Fibroblast of mammary gland (primary cell): ENCODE measurements around the gene ZNF322.

Experiments
- DNase-seq: peaks from one replicate; pipeline ENCODE4 v3.0.0-alpha.2; 2010; ENCODE audit warnings: low read depth
- H3K4me3 ChIP-seq: 2 replicates; pipeline ENCODE4 v1.5.1; 2011; ENCODE audit warnings: low read depth, mild to moderate bottlenecking, low read length, moderate library complexity; ENCODE audit not compliant: control insufficient read depth
- TF ChIP-seq, protein P1 (sequence below): conservative IDR thresholded peaks from 2 replicates; pipeline ENCODE4 v1.5.1; 2011; ENCODE audit warnings: low read depth, low read length, inconsistent platforms; ENCODE audit not compliant: control insufficient read depth, insufficient read depth

The ZNF322 gene

DNA sequence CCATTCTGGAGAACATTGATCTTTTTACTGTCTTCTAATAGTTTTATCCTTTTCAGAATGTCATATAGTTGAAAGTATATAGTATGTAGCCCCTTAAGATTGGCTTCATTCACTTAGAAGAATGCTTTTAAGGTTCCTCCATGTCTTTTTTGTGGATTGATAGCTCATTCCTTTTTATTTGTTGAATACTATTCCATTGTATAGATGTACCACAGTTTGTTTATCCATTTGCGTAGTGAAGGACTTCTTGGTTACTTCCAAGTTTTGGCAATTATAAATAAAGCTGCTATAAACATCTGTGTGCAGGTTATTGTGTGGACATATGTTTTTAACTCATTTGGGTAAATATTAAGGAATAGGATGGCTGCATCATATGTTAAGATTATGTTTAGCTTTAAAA lies 35.0 kb downstream of the ZNF322 start:
- no peak for DNase-seq
- no peak overlapping the region for H3K4me3 ChIP-seq
- TF ChIP-seq, protein P1, sequence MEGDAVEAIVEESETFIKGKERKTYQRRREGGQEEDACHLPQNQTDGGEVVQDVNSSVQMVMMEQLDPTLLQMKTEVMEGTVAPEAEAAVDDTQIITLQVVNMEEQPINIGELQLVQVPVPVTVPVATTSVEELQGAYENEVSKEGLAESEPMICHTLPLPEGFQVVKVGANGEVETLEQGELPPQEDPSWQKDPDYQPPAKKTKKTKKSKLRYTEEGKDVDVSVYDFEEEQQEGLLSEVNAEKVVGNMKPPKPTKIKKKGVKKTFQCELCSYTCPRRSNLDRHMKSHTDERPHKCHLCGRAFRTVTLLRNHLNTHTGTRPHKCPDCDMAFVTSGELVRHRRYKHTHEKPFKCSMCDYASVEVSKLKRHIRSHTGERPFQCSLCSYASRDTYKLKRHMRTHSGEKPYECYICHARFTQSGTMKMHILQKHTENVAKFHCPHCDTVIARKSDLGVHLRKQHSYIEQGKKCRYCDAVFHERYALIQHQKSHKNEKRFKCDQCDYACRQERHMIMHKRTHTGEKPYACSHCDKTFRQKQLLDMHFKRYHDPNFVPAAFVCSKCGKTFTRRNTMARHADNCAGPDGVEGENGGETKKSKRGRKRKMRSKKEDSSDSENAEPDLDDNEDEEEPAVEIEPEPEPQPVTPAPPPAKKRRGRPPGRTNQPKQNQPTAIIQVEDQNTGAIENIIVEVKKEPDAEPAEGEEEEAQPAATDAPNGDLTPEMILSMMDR: no peak

DNA sequence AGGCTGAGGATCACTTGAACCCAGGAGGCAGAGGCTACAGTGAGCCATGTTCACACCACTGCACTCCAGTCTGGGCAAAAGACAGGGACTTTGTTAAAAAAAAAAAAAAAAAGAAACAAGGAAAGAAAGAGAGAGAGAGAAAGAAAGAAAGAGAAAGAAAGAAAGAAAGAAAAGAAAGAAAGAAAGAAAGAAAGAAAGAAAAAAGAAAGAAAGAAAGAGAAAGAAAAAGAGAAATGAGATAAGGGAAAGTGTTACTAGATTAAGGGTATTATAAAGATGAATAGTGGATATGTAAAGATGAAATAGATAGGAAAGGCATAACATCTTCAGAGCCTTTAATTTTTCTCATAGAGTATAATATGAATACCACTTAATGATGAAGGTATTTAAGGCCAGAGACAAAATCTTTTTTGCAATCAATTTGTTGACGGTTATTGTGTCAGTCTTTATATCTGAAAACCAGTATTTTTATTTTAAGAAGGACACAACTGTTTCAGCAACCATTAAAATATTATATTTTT lies 36.1 kb downstream of the ZNF322 start:
- DNase-seq: no peak
- no peak overlapping the region for H3K4me3 ChIP-seq
- TF ChIP-seq, protein P1: no peak

DNA sequence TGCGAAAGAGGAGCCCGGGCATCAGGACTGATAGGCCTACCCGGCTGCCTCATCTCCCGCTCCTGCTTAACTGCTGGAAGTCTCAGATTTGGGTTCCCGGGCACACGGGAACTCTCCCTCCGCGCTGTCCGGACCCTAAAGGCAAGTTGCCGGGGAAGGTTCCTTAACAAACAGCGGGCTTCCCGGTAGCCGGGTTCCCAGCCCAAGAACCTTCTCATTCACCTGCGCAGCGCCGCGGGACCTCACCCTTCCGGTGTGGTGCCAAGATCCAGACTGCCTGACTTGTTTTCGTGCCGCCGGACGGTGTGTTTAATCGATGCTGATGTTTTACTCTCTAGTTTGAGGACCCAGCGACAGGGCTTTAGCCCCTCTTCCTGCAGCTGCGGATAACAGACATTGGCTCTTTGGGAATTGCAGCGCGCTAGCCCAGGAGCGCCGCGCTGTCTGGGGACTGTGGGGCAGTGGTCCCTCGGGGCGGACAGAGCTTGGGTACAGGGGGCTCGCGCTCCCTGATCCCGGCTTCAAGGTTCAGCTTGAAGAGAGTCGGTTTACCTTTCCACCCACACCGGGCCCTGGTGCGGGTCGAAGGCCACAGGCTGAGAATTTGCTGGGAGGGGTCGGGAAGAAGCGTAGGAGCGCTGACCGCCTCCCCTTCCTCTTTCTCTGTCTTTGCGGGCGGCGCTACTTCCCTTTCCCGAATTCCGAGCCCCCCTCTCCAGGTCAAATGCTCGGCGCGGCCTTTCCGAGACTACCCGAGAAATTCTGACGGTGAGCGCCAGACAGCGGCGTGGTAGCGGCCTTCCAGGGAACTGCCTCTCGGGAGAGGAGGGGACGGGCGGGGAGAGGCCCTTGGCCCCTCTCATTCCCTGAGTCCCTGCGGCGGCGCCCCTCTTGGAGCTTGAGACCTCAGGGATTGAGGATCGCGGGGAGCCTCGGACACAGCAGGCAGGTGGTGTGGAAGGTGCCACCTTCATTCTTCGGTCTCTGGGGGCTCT lies 45.6 kb downstream of the ZNF322 start:
- H3K4me3 ChIP-seq: no peak overlapping the region
- no peak for DNase-seq
- TF ChIP-seq, protein P1: no peak

DNA sequence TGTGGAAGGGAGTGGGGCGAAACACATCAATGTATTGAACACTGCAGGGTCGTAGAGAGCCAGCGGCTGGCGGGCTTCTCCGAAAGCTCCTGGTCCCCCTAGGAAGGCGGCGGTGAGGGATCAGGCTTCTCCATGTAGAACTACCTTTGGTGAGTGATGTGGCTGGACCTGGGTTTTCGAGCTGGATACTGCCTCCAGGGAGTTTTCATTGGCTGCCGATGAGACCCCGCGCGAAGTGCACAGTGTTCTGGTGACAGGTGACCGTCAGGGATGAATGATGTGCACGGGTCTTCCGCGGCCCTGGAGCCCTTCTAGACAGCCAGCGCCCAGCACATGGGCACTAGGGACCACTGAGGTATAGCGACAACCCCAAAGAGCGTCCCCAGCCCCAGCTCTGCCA lies 46.3 kb downstream of the ZNF322 start:
- no peak for DNase-seq
- no peak overlapping the region for H3K4me3 ChIP-seq
- TF ChIP-seq, protein P1: no peak

DNA sequence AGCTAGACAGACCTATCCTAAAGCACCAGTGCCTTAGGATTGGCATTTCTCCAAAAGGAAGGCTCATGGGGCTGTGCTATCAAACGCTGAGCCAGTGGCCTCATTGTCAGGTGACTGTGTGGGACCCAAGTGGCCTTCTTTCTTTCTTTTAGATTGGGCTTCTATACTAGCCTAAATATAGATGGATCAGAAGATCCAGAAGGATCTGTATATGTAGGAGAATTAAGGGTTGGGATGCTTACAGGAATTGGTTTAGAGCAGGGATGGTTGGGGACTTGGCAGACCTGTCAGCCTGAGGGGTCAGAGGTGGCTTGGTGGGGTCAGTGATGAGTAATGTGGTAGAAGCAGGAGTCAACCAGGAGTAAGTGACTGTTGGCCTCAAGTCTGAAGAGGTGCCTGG lies 47.9 kb downstream of the ZNF322 start:
- DNase-seq: no peak
- H3K4me3 ChIP-seq: no peak overlapping the region
- TF ChIP-seq, protein P1: no peak

DNA sequence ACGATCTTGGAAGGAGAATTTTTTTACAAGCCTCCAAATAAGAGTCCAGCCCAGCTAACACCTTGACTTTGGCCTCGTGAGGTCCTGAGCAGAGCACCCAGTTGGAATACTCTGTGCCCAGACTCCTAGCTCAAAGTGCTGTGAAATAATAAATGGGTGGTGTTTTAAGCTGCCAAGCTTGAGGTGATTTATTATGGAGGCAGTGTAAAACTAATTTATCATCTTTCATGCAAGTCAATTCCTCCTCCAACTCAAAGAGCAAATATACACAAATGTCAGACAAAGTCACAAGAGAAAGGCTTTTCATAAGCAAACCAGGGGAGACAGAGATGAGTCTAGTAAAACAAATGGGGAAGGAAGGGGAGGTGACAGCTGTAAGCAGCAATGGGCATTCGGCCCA lies 50.1 kb downstream of the ZNF322 start:
- DNase-seq: no peak
- TF ChIP-seq, protein P1: no peak
- no peak overlapping the region for H3K4me3 ChIP-seq
